Keratinocyte (primary cell): ENCODE measurements around the gene SLC9A8.

Source experiments
- CTCF ChIP-seq, 3 experiments: IDR thresholded peaks in 1 of 3; conservative IDR thresholded peaks in 1 of 3; optimal IDR thresholded peaks in 1 of 3; 2 replicates in 2 of 3; 3 replicates in 1 of 3; pipeline versions ENCODE3 to v1.5.1; 2011; ENCODE audit warnings: low read length in 3 of 3, mild to moderate bottlenecking in 3 of 3, moderate library complexity in 2 of 3, control low read depth in 1 of 3, inconsistent platforms in 1 of 3; ENCODE audit not compliant: insufficient read depth in 2 of 3; ENCODE audit errors: extremely low read depth in 1 of 3
- EZH2 ChIP-seq: IDR thresholded peaks from one replicate; pipeline ENCODE4 v1.6.1; 2012; ENCODE audit warnings: inconsistent platforms, mild to moderate bottlenecking, low read length, moderate library complexity

- TF ChIP-seq CTCF (optimal IDR thresholded peaks at IDR 0.05 in 1 of 3, IDR thresholded peaks at IDR 0.05 in 1 of 3, conservative IDR thresholded peaks at IDR 0.05 in 1 of 3; ENCODE audit: extremely low read depth in 1 of 3, insufficient read depth in 2 of 3, low read length in 3 of 3), result no peak
- no peak for TF ChIP-seq EZH2
Measured at GRCh38 chr20:49894073-49894470, 81.4 kb downstream of the SLC9A8 start.
